Measurements from ENCODE around the gene DIP2C. TPM values are rescaled to one million over a fixed set of nuclear protein-coding genes. Genes with fewer than 3 reads are reported as not detected.

Gene DIP2C
- polyA plus RNA-seq, 3 donors = 0.11 TPM; not detected in 2

- H3K27ac Mint-ChIP-seq = peak overlapping the region in 1 of 7 donors; percentile 30
- no peaks in the 10 kb centered on the region for H3K9me3 ChIP-seq (replicated peaks in 1 of 2; ENCODE audit: control insufficient read depth in 1 of 2, insufficient read depth in 1 of 2, low read length in 2 of 2)
- H3K36me3 Mint-ChIP-seq = no peaks in the 10 kb centered on the region
- no peaks in the 10 kb centered on the region for H3K79me2 ChIP-seq (ENCODE audit: insufficient read depth, low read length)
- H3K4me3 Mint-ChIP-seq = no peak overlapping the region
- H3K36me3 ChIP-seq (replicated peaks in 1 of 2; ENCODE audit: control insufficient read depth in 1 of 2, insufficient read depth in 2 of 2, low read length in 2 of 2) = no peaks in the 10 kb centered on the region
- no peaks in the 10 kb centered on the region for H3K9me3 Mint-ChIP-seq
- no peak overlapping the region for H2AFZ ChIP-seq (ENCODE audit: insufficient read depth, low read depth, low read length, poor library complexity, severe bottlenecking)
- H3K4me1 ChIP-seq (ENCODE audit: control insufficient read depth in 1 of 2, insufficient read depth in 2 of 2, low read length in 2 of 2) = no peaks in the 10 kb centered on the region
- intact Hi-C loops (cut with micrococcal nuclease) = no loop called here
- no peak overlapping the region for H3K9ac ChIP-seq (ENCODE audit: insufficient read depth, low read length, poor library complexity, severe bottlenecking)
- no peak overlapping the region for H3K27ac ChIP-seq (ENCODE audit: low read depth in 1 of 2, low read length in 2 of 2)
- H3K4me3 ChIP-seq (replicated peaks in 1 of 3; ENCODE audit: low read depth in 2 of 3, low read length in 3 of 3) = no peak overlapping the region
- H4K20me1 ChIP-seq (ENCODE audit: insufficient read depth, low read length) = no peaks in the 10 kb centered on the region
- no peak for DNase-seq
- H3K27me3 ChIP-seq (ENCODE audit: control insufficient read depth in 2 of 2, insufficient read depth in 2 of 2, low read length in 2 of 2) = no peaks in the 10 kb centered on the region
- TF ChIP-seq, protein P1, sequence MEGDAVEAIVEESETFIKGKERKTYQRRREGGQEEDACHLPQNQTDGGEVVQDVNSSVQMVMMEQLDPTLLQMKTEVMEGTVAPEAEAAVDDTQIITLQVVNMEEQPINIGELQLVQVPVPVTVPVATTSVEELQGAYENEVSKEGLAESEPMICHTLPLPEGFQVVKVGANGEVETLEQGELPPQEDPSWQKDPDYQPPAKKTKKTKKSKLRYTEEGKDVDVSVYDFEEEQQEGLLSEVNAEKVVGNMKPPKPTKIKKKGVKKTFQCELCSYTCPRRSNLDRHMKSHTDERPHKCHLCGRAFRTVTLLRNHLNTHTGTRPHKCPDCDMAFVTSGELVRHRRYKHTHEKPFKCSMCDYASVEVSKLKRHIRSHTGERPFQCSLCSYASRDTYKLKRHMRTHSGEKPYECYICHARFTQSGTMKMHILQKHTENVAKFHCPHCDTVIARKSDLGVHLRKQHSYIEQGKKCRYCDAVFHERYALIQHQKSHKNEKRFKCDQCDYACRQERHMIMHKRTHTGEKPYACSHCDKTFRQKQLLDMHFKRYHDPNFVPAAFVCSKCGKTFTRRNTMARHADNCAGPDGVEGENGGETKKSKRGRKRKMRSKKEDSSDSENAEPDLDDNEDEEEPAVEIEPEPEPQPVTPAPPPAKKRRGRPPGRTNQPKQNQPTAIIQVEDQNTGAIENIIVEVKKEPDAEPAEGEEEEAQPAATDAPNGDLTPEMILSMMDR (IDR thresholded peaks at IDR 0.05) = no peak
- H3K4me1 Mint-ChIP-seq = peaks cover 7% of the 10 kb centered on the region
- no peak overlapping the region for H3K4me2 ChIP-seq (replicated peaks; ENCODE audit: extremely low read depth, low read length, poor library complexity, severe bottlenecking)
- WGBS (ENCODE audit: insufficient coverage) = 96% methylated on average over 8 of the region's 9 CpGs
- H3K27me3 Mint-ChIP-seq (ENCODE audit: low read depth in 3 of 3) = peaks cover 2 to 6% (median 4%) of the 10 kb centered on the region in 3 donors
Observed at GRCh38 chr10:289581-289980, 399.9 kb downstream of the DIP2C start.

DNA sequence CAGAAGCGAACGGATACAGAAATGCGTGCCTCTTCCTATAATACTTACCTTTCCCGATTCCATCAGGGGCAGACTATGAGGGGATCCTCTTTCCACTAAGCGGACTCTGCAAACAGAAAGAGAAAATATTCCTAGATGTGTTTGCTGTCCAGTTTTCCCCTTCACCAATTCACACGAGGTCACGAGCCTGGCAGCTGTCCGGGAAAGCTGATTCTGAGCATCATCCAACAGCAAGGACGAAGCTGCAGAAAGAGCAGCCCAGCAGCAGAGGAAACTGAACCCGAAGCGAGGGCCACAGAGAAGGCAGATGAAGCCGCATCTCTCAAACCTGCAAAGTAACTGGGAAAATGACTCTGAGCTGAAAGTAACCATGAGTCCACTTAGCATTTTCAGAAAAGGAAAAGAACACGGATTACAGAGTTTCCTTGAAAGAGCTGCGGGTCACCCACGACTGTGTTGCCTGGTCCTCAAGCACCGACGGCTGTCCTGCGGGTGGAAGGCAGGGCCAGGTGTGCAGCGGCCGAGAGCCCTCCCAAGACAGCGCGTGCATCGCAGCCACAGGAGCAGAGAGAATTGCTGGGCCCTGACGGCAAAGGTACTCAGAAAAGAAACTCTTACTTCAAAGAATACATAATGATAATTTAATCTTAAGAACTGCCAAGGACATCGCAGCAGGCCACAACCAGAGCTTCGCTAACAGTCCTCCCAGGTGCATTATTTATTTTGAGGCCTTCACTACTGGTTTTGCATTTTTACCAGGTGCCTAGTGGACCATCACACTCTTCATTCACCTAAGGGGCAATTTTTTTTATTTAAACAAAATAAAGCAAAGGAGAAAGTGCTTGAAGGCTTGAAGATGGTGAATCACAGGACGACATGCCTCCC lies 400.9 kb downstream of the DIP2C start:
- Histone ChIP-seq H3K36me3 (replicated peaks in 1 of 2; ENCODE audit: control insufficient read depth in 1 of 2, insufficient read depth in 2 of 2, low read length in 2 of 2) (no peaks in the 10 kb centered on the region), H3K27ac (ENCODE audit: low read depth in 1 of 2, low read length in 2 of 2) (no peak overlapping the region), H3K4me2 (replicated peaks; ENCODE audit: extremely low read depth, low read length, poor library complexity, severe bottlenecking) (no peak overlapping the region), H3K4me1 (ENCODE audit: control insufficient read depth in 1 of 2, insufficient read depth in 2 of 2, low read length in 2 of 2) (no peaks in the 10 kb centered on the region), H4K20me1 (ENCODE audit: insufficient read depth, low read length) (no peaks in the 10 kb centered on the region), H3K27me3 (ENCODE audit: control insufficient read depth in 2 of 2, insufficient read depth in 2 of 2, low read length in 2 of 2) (no peaks in the 10 kb centered on the region), H3K79me2 (ENCODE audit: insufficient read depth, low read length) (no peaks in the 10 kb centered on the region), H3K4me3 (replicated peaks in 1 of 3; ENCODE audit: low read depth in 2 of 3, low read length in 3 of 3) (no peak overlapping the region), H3K9ac (ENCODE audit: insufficient read depth, low read length, poor library complexity, severe bottlenecking) (no peak overlapping the region), H3K9me3 (replicated peaks in 1 of 2; ENCODE audit: control insufficient read depth in 1 of 2, insufficient read depth in 1 of 2, low read length in 2 of 2) (no peaks in the 10 kb centered on the region), H2AFZ (ENCODE audit: insufficient read depth, low read depth, low read length, poor library complexity, severe bottlenecking) (no peak overlapping the region)
- TF ChIP-seq, protein P1 (IDR thresholded peaks at IDR 0.05) = no peak
- Mint-ChIP-seq H3K9me3 (no peaks in the 10 kb centered on the region), H3K4me3 (no peak overlapping the region), H3K36me3 (no peaks in the 10 kb centered on the region), H3K27me3 (ENCODE audit: low read depth in 3 of 3) (peaks cover under 1 to 4% (median 3%) of the 10 kb centered on the region in 3 donors), H3K27ac (no peak overlapping the region), H3K4me1 (peaks cover 10% of the 10 kb centered on the region)
- DNase-seq = no peak
- intact Hi-C loops (cut with micrococcal nuclease) = no loop called here
- WGBS (ENCODE audit: insufficient coverage) = 97% methylated on average over 15 of the region's 27 CpGs

All from CD14-positive monocyte (primary cell).